Measurements from ENCODE around the gene OSBPL7.

DNA sequence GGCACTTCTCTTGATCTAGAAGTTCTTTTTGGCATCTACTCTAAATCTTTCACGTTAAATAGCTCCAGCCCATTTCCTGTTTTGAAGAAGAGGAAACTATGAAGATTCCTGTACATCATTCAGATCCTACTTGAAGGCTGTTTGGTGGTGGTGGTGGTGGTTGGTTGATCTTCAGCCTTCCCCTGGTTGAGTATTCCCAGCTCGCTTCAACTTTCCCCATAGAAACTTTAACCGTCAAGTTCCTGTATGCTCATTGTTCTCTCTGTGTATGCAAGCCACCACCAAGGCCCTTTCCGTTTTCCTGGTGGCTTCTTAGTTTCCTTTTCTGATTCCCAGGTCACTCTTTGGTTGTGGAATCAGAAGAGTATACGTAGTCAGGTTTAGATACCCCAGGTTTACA is 13.2 kb upstream of the OSBPL7 start:
- TF ChIP-seq CTCF (IDR thresholded peaks at IDR 0.05; ENCODE audit: extremely low read depth in 1 of 2, insufficient read depth in 1 of 2, low read depth in 1 of 2, low read length in 2 of 2) (no peak), POLR2AphosphoS5 (IDR thresholded peaks at IDR 0.05; ENCODE audit: insufficient read depth, low read depth, low read length) (no peak)
